H1 (cell line): ENCODE measurements around the gene INAFM1. TPM values are rescaled to one million over a fixed set of nuclear protein-coding genes. Genes with fewer than 3 reads are reported as not detected.
A peak's percentile ranks its signal among the peaks of the same experiment; 100 is the strongest.

ENCODE experiments used
- NANOG ChIP-seq: IDR thresholded peaks from 2 replicates; pipeline ENCODE4 v1.6.1; 2011; ENCODE audit warnings: low read length, low read depth, mild to moderate bottlenecking, inconsistent platforms; ENCODE audit not compliant: insufficient read depth, poor library complexity, severe bottlenecking
- POLR2AphosphoS5 ChIP-seq: IDR thresholded peaks from 2 replicates; pipeline ENCODE4 v1.6.1; 2011; ENCODE audit warnings: low read depth, low read length
- RFX5 ChIP-seq: IDR thresholded peaks from 2 replicates; pipeline ENCODE4 v1.6.1; 2011; ENCODE audit warnings: low read depth, low read length, improper control_type of control experiment, borderline replicate concordance
- polyA plus RNA-seq, 7 experiments: library from polyadenylated mRNA; depleted of rRNA in 3 of 7; stranded (reverse) in 5 of 7; unstranded in 2 of 7; fragments of >200 nt in 5 of 7; fragments of 200-250 nt in 2 of 7; gene quantifications; 1 replicate in 5 of 7; 2 replicates in 1 of 7; 4 replicates in 1 of 7; pipeline versions ENCODE4 v1.2.1 to v1.2.3, GENCODE V29; 2011 to 2013; ENCODE audit warnings: missing spikeins in 2 of 7, mixed read lengths in 2 of 7
- total RNA-seq: library from RNA; stranded (reverse); fragmentation: NEBNext Ultra II Directional; extraction: Animal tissue kit (Norgen Biotek cat#: 25700); gene quantifications from 2 replicates; pipeline ENCODE4 v1.2.1, GENCODE V29; 2021

The INAFM1 gene
- total and polyA plus RNA-seq, 2 of the 8 experiments (the other 6 are each of a cell fraction or from before 2014, with no cell fraction given), result 2.6 to 3.4 TPM

GRCh38 chr19:47227352-47228167, 47.1 kb upstream of the INAFM1 start (continued):
- TF ChIP-seq NANOG (peak; percentile 74), RFX5 (0 out of 2 replicates have a peak, but pooled peaks have one; percentile 17), POLR2AphosphoS5 (peak; percentile 73)
